Glutamatergic neuron (in vitro differentiated cells): ENCODE data around the gene SH2D3C. TPM values are rescaled to one million over a fixed set of nuclear protein-coding genes. Genes with fewer than 3 reads are reported as not detected.

Source experiments
- DNase-seq: peaks from one replicate; pipeline ENCODE4 v3.0.0; 2022
- H3K27ac Mint-ChIP-seq: one replicate; pipeline ENCODE4 v1.8.0; 2020; ENCODE audit warnings: mild to moderate bottlenecking, mixed read lengths, inconsistent platforms; ENCODE audit not compliant: unreplicated experiment
- H3K27me3 Mint-ChIP-seq: one replicate; pipeline ENCODE4 v1.8.0; 2020; ENCODE audit warnings: mild to moderate bottlenecking, moderate library complexity, mixed read lengths, inconsistent platforms; ENCODE audit not compliant: unreplicated experiment
- H3K36me3 Mint-ChIP-seq: one replicate; pipeline ENCODE4 v1.8.0; 2020; ENCODE audit warnings: mild to moderate bottlenecking, mixed read lengths, inconsistent platforms; ENCODE audit not compliant: unreplicated experiment
- H3K4me1 Mint-ChIP-seq: one replicate; pipeline ENCODE4 v1.8.0; 2020; ENCODE audit warnings: mild to moderate bottlenecking, low read depth, mixed read lengths, inconsistent platforms; ENCODE audit not compliant: unreplicated experiment
- H3K4me3 Mint-ChIP-seq: one replicate; pipeline ENCODE4 v1.8.0; 2020; ENCODE audit warnings: mild to moderate bottlenecking, mixed read lengths, inconsistent platforms; ENCODE audit not compliant: unreplicated experiment
- H3K9me3 Mint-ChIP-seq: one replicate; pipeline ENCODE4 v1.8.0; 2020; ENCODE audit warnings: mild to moderate bottlenecking, moderate library complexity, mixed read lengths, inconsistent platforms; ENCODE audit not compliant: unreplicated experiment
- CTCF ChIP-seq: fragments of 200-600 bp; sonication (generic); IDR thresholded peaks from one replicate; pipeline ENCODE4 v1.5.0; 2021; ENCODE audit not compliant: partially characterized antibody, unreplicated experiment
- total RNA-seq: library from RNA; stranded (reverse); fragmentation: NEBNext Ultra II Directional; extraction: Animal tissue kit (Norgen Biotek cat#: 25700); gene quantifications from one replicate; pipeline ENCODE4 v1.2.1, GENCODE V29; 2021; ENCODE audit not compliant: unreplicated experiment

Gene SH2D3C
- total RNA-seq, 1 donor from 2014 or later = 71.7 TPM

GRCh38 chr9:127753148-127753547 is 25.3 kb downstream of the SH2D3C start:
- Mint-ChIP-seq H3K27me3 (peaks cover 11% of the 10 kb centered on the region), H3K4me3 (peak overlapping the region; percentile 88)

GRCh38 chr9:127751269-127752054 is 27.0 kb downstream of the SH2D3C start:
- Mint-ChIP-seq H3K4me3 (peak overlapping the region; percentile 69), H3K4me1 (peaks cover 5% of the 10 kb centered on the region), H3K9me3 (peaks cover 4% of the 10 kb centered on the region), H3K36me3 (peaks cover 5% of the 10 kb centered on the region), H3K27me3 (peaks cover 11% of the 10 kb centered on the region), H3K27ac (no peak overlapping the region)
- TF ChIP-seq CTCF = no peak
- no peak for DNase-seq

More at GRCh38 chr9:127753148-127753547, 25.3 kb downstream of the SH2D3C start:
- Mint-ChIP-seq H3K27ac (no peak overlapping the region), H3K4me1 (peaks cover 5% of the 10 kb centered on the region), H3K36me3 (peaks cover 5% of the 10 kb centered on the region), H3K9me3 (peaks cover 4% of the 10 kb centered on the region)
- no peak for DNase-seq
- no peak for TF ChIP-seq CTCF

- no peak overlapping the region for H3K4me3 Mint-ChIP-seq
- TF ChIP-seq CTCF = no peak
- peaks cover 5% of the 10 kb centered on the region for H3K4me1 Mint-ChIP-seq
- H3K9me3 Mint-ChIP-seq = peaks cover 4% of the 10 kb centered on the region
- no peak overlapping the region for H3K27ac Mint-ChIP-seq
- no peak for DNase-seq
- peaks cover 5% of the 10 kb centered on the region for H3K36me3 Mint-ChIP-seq
- H3K27me3 Mint-ChIP-seq = peaks cover 8% of the 10 kb centered on the region
Observed at GRCh38 chr9:127749090-127749787, 29.2 kb downstream of the SH2D3C start.

- Mint-ChIP-seq H3K9me3 (peaks cover under 1% of the 10 kb centered on the region), H3K36me3 (peaks cover 5% of the 10 kb centered on the region), H3K4me1 (peaks cover 8% of the 10 kb centered on the region), H3K4me3 (no peak overlapping the region), H3K27me3 (peaks cover 7% of the 10 kb centered on the region), H3K27ac (no peak overlapping the region)
- no peak for TF ChIP-seq CTCF
- DNase-seq = no peak
Observed at GRCh38 chr9:127746959-127747569, 31.4 kb downstream of the SH2D3C start.
